Measurements from ENCODE around the gene GAS7. TPM values are rescaled to one million over a fixed set of nuclear protein-coding genes. Genes with fewer than 3 reads are reported as not detected.
A peak's percentile ranks its signal among the peaks of the same experiment; 100 is the strongest.

Gene GAS7
- total RNA-seq, 1 donor from 2014 or later = 50.6 TPM

- Histone ChIP-seq H3K27ac (no peak overlapping the region), H3K4me3 (no peak overlapping the region), H3K9me3 (no peaks in the 10 kb centered on the region), H3K36me3 (no peaks in the 10 kb centered on the region), H3K27me3 (no peaks in the 10 kb centered on the region), H3K4me1 (no peaks in the 10 kb centered on the region)
- no peak for TF ChIP-seq CTCF (IDR thresholded peaks at IDR 0.05)
- DNase-seq (peak; percentile 37), ATAC-seq (no peak)
- intact Hi-C loops (cut with DNase I) = no loop called here
Observed at GRCh38 chr17:9906616-9907015, 291.8 kb downstream of the GAS7 start.

GRCh38 chr17:9905902-9906301 lies 292.5 kb downstream of the GAS7 start:
- no peak overlapping the region for H3K27ac ChIP-seq
- peak; percentile 54 for TF ChIP-seq CTCF (IDR thresholded peaks at IDR 0.05)
- no peaks in the 10 kb centered on the region for H3K9me3 ChIP-seq
- peak; percentile 59 for ATAC-seq
- peak; percentile 47 for DNase-seq
- no peaks in the 10 kb centered on the region for H3K36me3 ChIP-seq
- H3K4me3 ChIP-seq = no peak overlapping the region
- intact Hi-C loops (cut with DNase I) = no loop called here
- no peaks in the 10 kb centered on the region for H3K27me3 ChIP-seq
- H3K4me1 ChIP-seq = no peaks in the 10 kb centered on the region

GRCh38 chr17:9905078-9905415 lies 293.4 kb downstream of the GAS7 start, which contains the start of gene RCVRN:
RCVRN (minus strand) TSS chr17:9905271; CDS start chr17:9905180, 91 bp downstream.
- no peak within 1 kb of the TSS for H3K4me3 ChIP-seq
- no peak for DNase-seq
- H3K27ac ChIP-seq = no peak within 1 kb of the TSS
- intact Hi-C loops (cut with DNase I) = no loop called here
- no peaks in the 10 kb centered on the region for H3K9me3 ChIP-seq
- TF ChIP-seq CTCF (IDR thresholded peaks at IDR 0.05) = no peak
- H3K4me1 ChIP-seq = no peaks in the 10 kb centered on the region
- no peak for ATAC-seq
- H3K36me3 ChIP-seq = no peaks in the 10 kb centered on the region
- H3K27me3 ChIP-seq = no peaks in the 10 kb centered on the region

- no peaks in the 10 kb centered on the region for H3K4me1 ChIP-seq
- H3K4me3 ChIP-seq = no peak overlapping the region
- intact Hi-C loops (cut with DNase I) = no loop called here
- no peaks in the 10 kb centered on the region for H3K9me3 ChIP-seq
- H3K27ac ChIP-seq = no peak overlapping the region
- no peaks in the 10 kb centered on the region for H3K36me3 ChIP-seq
- no peaks in the 10 kb centered on the region for H3K27me3 ChIP-seq
- TF ChIP-seq CTCF (IDR thresholded peaks at IDR 0.05) = no peak
- no peak for ATAC-seq
- peak; percentile 61 for DNase-seq
Observed at GRCh38 chr17:9904277-9905077, 293.9 kb downstream of the GAS7 start.

- Histone ChIP-seq H3K27ac (no peak overlapping the region), H3K4me1 (no peaks in the 10 kb centered on the region), H3K9me3 (no peaks in the 10 kb centered on the region), H3K27me3 (no peaks in the 10 kb centered on the region), H3K36me3 (no peaks in the 10 kb centered on the region), H3K4me3 (no peak overlapping the region)
- no peak for ATAC-seq
- no peak for TF ChIP-seq CTCF (IDR thresholded peaks at IDR 0.05)
- intact Hi-C loops (cut with DNase I) = no loop called here
- DNase-seq = no peak
Observed at GRCh38 chr17:9902120-9902519, 296.3 kb downstream of the GAS7 start.
